HG02852 (cell line): ENCODE data around the gene BRINP1.

ENCODE experiments used
- ATAC-seq: cut with Tn5 transposase; IDR thresholded peaks from one replicate; pipeline ENCODE4 v1.9.1; 2021; ENCODE audit warnings: mild to moderate bottlenecking, moderate library complexity; ENCODE audit not compliant: unreplicated experiment

Gene BRINP1

DNA sequence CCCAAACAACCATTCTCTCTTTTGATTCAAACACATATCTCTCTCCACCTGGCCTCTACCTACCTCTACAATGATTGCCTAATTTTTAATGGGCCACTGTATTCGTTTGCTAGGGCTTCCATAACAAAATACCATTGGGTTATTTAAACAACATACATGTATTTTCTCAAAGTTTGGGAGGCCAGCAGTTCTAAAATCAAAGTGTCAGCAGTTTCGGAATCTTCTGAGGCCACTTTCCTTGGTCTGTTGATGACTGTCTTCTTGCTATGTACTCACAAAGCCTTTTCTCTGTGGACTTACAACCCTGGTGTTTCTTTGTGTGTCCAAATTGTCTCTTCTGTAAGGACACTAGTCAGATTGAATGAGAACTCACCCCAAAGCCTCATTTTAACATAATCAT is 214.7 kb downstream of the BRINP1 start:
- ATAC-seq = no peak

GRCh38 chr9:119153402-119153801 is 215.8 kb downstream of the BRINP1 start:
- ATAC-seq = no peak

DNA sequence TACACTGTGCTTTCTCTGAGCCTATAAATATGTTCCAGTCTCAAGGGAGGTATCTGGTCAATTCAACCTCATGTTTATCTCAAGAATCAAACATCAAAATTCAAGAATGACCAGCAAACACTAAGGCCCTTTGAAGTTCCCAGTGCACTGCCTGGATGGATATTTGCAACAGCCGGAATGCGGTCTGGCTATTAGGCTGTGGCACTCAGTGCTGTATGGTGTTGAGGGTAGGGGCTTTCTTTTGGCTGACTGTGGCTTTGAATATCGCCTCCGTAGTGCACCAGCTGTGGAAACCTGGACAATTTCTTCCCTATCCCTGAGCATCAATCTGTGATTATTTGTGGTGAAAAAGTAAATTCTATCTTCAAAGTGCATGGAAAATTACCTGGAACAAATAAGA is 220.4 kb downstream of the BRINP1 start:
- ATAC-seq = no peak

- no peak for ATAC-seq
Measured at GRCh38 chr9:119137479-119137878, 231.8 kb downstream of the BRINP1 start.

GRCh38 chr9:119126040-119126439 is 243.2 kb downstream of the BRINP1 start:
- no peak for ATAC-seq

GRCh38 chr9:119121899-119122298 is 247.3 kb downstream of the BRINP1 start:
- no peak for ATAC-seq

- no peak for ATAC-seq
Measured at GRCh38 chr9:119117409-119117808, 251.8 kb downstream of the BRINP1 start.
